ENCODE results near the gene RASL10B.

DNA sequence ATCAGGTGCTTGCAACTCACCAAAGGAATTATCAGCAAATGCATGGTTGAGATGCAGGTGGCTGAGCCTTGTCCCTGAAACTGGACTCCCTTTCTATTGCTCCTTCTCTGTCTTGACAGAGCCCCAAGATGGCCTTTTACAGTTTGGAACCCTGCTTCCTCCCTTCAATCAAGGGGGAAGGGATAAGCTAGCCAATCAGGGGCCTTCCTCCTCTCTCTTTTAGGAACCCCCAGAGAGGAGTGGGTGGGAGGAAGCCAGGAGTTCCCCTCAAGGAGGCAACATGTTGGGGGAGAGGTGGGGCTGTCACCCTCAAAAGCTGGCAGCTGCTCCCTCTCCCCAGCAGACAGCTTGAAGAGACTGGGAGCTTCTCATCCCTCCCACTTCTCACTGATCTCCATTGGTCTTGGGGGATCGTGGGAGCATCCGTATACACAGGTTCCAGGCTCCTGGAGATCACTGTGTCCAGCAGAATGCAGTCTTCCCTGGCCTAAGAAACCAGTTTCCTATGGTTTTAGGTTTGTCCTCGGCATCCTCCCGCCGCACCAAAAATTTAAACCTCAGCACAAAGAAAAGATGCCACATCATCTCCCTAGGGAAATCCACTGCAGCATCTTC is 7.2 kb downstream of the RASL10B start:
- TF ChIP-seq SUZ12 (IDR thresholded peaks at IDR 0.05) (no peak), SP1 (IDR thresholded peaks at IDR 0.05) (no peak), FOXA1 (IDR thresholded peaks at IDR 0.05) (no peak), BHLHE40 (IDR thresholded peaks at IDR 0.05; ENCODE audit: borderline replicate concordance) (no peak), FOXM1 (IDR thresholded peaks at IDR 0.05; ENCODE audit: borderline replicate concordance) (no peak), L3MBTL2 (conservative IDR thresholded peaks at IDR 0.05) (no peak), TARDBP (IDR thresholded peaks at IDR 0.05) (no peak), LEF1 (IDR thresholded peaks at IDR 0.05; ENCODE audit: borderline replicate concordance) (no peak), ARNT (IDR thresholded peaks at IDR 0.05) (no peak), HDGF (IDR thresholded peaks at IDR 0.05; ENCODE audit: borderline replicate concordance) (no peak), ELF4 (IDR thresholded peaks at IDR 0.05) (no peak), CTBP1 (IDR thresholded peaks at IDR 0.05; ENCODE audit: borderline replicate concordance) (no peak), FOXK2 (IDR thresholded peaks at IDR 0.05) (no peak), ZNF384 (IDR thresholded peaks at IDR 0.05) (no peak)
